Urothelium cell line (cell line): Measurements from ENCODE around the gene NSD2.
"Not testable (repeated sequence)": the region's sequence is repeated elsewhere in the genome, so short reads cannot be mapped to it uniquely, and the experiment has no call there.

Experiments
- DNase-seq: peaks from one replicate; pipeline ENCODE4 v3.0.0; 2011; ENCODE audit warnings: low spot score, mixed read lengths
- FAIRE-seq: peaks from 2 replicates; lab custom pipeline; 2011; peaks lifted over from hg19 to GRCh38; lab: Jason Lieb, UNC

Gene NSD2

GRCh38 chr4:1870578-1871443 lies at the start of gene NSD2:
Gene NSD2 (plus strand): TSS chr4:1871393. CDS start chr4:1900655, 29,262 bp downstream.
- DNase-seq (peak; percentile 94), FAIRE-seq (no peak)

GRCh38 chr4:1821679-1822567 lies 49.3 kb upstream of the NSD2 start:
- DNase-seq (no peak), FAIRE-seq (no peak)

- DNase-seq: no peak
- FAIRE-seq: no peak
Observed at GRCh38 chr4:1822568-1823544, 48.3 kb upstream of the NSD2 start.

GRCh38 chr4:1823545-1823932 lies 47.7 kb upstream of the NSD2 start:
- FAIRE-seq (no peak), DNase-seq (no peak)

- no peak for DNase-seq
- no peak for FAIRE-seq
Observed at GRCh38 chr4:1824746-1825145, 46.4 kb upstream of the NSD2 start.

GRCh38 chr4:1825326-1825725 lies 45.9 kb upstream of the NSD2 start:
- FAIRE-seq: no peak

GRCh38 chr4:1826531-1827350 lies 44.5 kb upstream of the NSD2 start:
- DNase-seq (no peak), FAIRE-seq (no peak)

More at GRCh38 chr4:1825326-1825725, 45.9 kb upstream of the NSD2 start:
- no peak for DNase-seq

GRCh38 chr4:1830234-1830633 lies 41.0 kb upstream of the NSD2 start:
- FAIRE-seq: no peak
- no peak for DNase-seq

GRCh38 chr4:1830642-1831228 lies 40.5 kb upstream of the NSD2 start:
- no peak for DNase-seq
- FAIRE-seq: no peak

- DNase-seq (no peak), FAIRE-seq (no peak)
Observed at GRCh38 chr4:1831331-1831730, 39.9 kb upstream of the NSD2 start.

GRCh38 chr4:1832690-1833089 lies 38.5 kb upstream of the NSD2 start:
- FAIRE-seq (no peak), DNase-seq (no peak)

GRCh38 chr4:1833307-1834046 lies 37.7 kb upstream of the NSD2 start:
- FAIRE-seq (no peak), DNase-seq (no peak)

- DNase-seq (no peak), FAIRE-seq (no peak)
Observed at GRCh38 chr4:1834047-1834775, 37.0 kb upstream of the NSD2 start.

- not testable (repeated sequence) for FAIRE-seq, DNase-seq
Observed at GRCh38 chr4:1835836-1836235, 35.4 kb upstream of the NSD2 start.

- no peak for FAIRE-seq
- DNase-seq: no peak
Observed at GRCh38 chr4:1836650-1837049, 34.5 kb upstream of the NSD2 start.

GRCh38 chr4:1837069-1837468 lies 34.1 kb upstream of the NSD2 start:
- FAIRE-seq: no peak
- DNase-seq: no peak

GRCh38 chr4:1839282-1839681 lies 31.9 kb upstream of the NSD2 start:
- no peak for FAIRE-seq
- DNase-seq: no peak
